HG03469 (cell line): ENCODE measurements around the gene EIF4G3.
"Not testable (repeated sequence)": the region's sequence is repeated elsewhere in the genome, so short reads cannot be mapped to it uniquely, and the experiment has no call there.

ENCODE experiments used
- ATAC-seq: cut with Tn5 transposase; IDR thresholded peaks from one replicate; pipeline ENCODE4 v1.9.1; 2021; ENCODE audit warnings: mild to moderate bottlenecking, moderate library complexity, moderate number of reproducible peaks; ENCODE audit not compliant: unreplicated experiment

The EIF4G3 gene

DNA sequence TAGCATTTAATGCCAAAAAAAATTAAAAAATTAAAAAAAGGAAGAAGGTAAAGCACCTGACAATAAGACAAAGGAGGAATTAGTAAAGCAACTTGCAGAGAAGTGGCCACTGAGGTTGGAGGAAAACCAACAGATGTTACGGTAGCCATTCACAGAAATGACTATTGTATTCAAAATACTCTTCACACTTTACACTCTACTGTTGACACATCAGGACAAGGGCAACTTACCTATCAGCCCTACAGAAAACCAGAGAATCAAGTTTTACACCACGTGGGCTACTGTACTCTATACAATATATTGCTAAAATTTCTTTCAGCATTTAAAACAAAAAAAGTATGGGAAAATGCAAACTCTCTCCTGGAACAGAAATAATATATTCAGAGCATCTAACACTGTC lies 70.0 kb downstream of the EIF4G3 start:
- ATAC-seq: no peak

DNA sequence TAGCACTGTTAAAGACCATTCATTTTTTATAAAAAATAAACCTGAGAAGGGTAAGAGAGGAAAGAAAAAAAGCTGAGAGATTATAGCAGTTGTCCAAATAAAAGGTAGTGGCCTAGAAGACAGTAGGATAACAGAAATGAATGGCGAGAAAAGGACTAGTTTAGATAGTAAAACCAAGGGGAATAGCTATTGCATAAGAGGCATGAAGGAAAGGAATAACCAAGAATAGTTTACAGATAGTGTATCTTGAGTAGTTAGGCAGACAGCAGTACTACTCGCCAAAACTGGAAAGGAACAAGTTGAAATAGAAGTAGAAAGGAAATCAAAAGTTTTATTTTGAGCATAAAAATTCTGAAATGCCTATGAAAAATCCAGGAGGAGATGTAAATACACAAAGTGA lies 70.5 kb downstream of the EIF4G3 start:
- ATAC-seq: no peak

DNA sequence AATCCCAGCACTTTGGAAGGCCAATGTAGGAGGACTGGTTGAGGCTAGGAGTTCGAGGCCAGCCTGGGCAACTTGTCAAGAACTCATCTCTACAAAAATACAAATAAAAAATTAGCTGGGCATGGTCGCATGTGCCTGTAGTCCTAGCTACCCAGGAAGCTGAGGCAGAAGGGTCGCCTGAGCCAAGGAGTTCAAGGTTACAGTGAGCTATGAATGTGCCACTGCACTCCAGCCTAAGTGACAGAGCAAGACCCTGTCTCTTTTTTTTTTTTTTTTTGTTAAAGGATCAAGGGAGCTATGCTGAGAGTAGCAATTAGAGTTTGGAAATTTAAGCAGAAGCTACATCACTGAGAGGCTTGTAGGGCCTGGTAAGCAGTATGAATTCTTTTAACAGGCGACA lies 70.9 kb downstream of the EIF4G3 start:
- ATAC-seq: no peak

DNA sequence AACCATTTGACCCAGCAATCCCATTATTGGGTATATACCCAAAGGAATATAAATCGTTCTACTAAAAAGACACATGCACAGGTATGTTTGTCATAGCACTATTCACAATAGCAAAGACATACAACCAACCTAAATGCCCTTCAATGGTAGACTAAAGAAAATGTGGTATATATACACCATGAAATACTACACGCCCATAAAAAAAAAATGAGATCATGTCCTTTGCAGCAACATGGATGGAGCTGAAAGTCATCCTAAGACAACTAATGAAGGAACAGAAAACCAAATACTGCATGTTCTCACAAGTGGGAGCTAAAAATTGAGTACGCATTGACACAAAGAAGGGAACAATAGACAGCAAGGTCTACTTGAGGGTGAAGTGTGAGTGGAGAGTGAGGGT lies 72.0 kb downstream of the EIF4G3 start:
- no peak for ATAC-seq

DNA sequence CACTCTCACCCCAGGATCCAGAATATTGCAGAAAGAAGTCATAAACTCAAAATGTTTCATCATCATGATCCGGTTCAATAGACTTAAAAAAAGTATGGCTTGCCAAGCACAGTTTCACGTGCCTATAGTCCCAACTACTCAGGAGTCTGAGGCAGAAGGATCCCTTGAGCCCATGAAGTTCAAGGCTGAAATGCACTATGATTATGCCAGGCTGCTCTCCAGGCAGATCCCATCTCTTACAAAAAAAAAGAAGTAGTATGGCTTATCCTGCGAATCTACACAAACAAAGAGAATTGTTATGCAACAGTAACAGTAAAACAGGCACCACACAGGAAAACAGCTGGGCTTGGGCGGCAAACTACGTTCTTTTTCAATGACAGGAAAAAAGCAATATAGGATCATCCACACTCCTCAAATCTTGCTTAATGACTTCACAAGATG lies 76.2 kb downstream of the EIF4G3 start:
- ATAC-seq: no peak

DNA sequence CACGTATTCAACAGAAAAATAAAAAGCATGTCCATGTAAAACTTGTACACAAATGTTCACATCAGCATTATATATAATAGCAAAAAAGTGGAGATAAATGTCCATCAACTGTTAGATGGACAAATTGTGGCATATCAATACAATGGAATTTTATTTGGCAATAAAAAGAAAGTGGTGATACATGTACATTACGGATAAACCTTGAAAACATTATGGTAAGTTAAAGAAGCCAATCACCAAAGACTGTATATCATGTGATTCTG lies 76.9 kb downstream of the EIF4G3 start:
- no peak for ATAC-seq

DNA sequence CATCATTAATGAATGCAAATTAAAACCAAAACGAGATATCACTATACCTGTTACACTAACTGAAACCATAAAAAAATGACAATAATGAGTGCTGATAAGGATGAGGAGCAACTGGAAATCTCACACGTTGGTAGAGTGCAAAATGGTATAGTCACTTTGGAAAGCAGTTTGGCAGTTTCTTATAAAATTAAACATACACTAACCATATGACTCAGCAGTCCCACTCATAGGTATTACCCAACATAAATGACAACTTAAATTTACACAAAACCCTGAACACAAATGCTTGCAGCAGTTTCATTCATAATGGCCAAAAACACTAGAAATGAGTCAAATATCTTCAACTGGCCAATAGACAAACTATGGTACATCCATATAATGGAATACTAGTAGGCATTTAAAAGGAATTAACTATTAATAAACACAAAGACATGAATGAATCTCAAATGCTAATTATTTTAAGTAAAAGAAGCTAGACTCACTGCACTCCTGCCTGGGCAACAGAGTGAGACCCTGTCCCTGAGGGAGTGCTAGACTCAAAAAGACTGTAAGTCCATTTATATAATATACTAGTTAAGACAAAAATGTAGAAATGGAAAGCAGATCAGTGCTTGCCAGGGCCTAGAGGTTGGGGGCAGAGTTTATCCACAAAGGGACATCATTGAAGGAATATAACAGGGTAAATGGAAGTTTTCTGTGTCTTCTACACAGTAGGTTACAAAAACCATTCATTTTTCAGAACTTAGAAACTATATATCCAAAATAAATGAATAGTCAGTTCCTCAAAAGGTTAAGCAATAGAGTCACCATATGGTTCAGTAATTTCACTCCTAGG lies 77.4 kb downstream of the EIF4G3 start:
- no peak for ATAC-seq

DNA sequence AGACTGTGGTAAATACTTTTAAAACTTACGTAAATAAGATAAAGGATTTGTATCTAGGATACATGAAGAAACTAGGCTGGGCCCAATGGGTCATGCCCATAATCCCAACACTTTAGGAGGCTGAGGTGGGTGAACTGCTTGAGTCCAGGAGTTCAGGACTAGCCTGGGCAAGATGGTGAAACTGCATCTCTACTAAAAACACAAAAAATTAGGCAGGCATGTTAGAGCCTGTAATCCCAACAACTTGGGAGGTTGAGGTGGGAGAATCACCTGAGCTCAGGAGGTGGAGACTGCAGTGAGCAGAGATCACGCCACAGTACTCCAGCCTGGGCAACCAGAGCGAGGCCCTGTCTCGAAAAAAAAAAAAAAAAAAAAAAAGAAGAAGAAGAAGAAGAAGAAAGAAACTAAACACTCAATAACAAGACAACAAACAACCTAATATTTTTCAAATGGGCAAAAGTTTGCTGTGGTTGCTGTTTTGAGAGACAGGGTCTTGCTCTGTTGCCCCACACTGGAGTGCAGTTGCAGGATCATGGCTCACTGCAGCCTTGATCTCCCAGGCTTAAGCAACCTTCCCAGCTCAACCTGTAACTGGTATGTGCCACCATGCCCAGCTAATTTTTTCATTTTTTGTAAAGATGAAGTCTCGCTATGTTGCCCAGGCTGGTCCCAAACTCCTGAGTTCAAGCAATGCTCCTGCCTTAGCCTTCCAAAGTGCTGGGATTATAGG lies 78.3 kb downstream of the EIF4G3 start:
- no peak for ATAC-seq

GRCh38 chr1:21097729-21098128 lies 79.0 kb downstream of the EIF4G3 start:
- ATAC-seq: no peak

DNA sequence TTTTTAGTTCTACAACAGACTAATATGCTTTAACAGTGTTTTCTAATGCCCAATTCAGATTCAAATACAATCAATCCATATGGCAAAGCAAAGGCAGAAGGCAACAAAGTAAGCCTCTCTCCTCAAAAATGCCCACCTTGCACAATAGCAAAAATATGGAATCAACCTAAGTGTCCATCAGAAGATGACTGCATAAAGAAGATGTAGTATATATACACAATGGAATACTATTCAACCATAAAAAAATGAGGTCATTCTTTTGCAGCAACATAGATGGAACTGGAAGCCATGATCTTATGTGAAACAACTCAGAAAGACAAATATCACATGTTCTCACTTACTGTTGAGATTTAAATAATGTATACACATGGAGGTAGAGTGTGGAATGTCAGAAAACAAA lies 80.7 kb downstream of the EIF4G3 start:
- no peak for ATAC-seq

GRCh38 chr1:21094282-21094681 lies 82.4 kb downstream of the EIF4G3 start:
- ATAC-seq: not testable (repeated sequence)

- not testable (repeated sequence) for ATAC-seq
Observed at GRCh38 chr1:21093271-21093958, 83.3 kb downstream of the EIF4G3 start.

GRCh38 chr1:21092545-21092944 lies 84.2 kb downstream of the EIF4G3 start:
- not testable (repeated sequence) for ATAC-seq

DNA sequence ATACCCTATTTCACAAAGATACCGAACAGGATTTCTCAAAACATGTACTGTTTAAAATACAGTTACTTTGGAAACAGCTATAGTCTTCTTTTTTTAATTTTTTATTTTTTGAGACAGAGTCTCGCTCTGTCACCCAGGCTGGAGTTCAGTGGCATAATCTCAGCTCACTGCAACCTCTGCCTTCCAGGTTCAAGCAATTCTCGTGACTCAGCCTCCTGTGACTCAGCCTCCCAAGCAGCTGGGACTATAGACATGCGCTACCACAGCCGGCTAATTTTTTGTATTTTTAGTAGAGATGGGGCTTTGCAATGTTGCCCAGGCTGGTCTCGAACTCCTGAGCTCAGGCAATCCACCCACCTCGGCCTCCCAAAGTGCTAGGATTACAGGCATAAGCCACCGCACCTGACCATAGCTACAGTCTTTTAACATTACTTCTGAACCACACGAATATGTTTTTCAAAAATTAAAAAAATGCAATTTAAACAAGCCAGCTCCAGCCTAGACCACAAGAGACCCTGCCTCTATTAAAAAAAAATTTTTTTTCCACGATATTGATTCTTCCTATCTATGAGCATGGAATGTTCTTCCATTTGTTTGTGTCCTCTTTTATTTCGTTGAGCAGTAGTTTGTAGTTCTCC lies 85.5 kb downstream of the EIF4G3 start:
- not testable (repeated sequence) for ATAC-seq

DNA sequence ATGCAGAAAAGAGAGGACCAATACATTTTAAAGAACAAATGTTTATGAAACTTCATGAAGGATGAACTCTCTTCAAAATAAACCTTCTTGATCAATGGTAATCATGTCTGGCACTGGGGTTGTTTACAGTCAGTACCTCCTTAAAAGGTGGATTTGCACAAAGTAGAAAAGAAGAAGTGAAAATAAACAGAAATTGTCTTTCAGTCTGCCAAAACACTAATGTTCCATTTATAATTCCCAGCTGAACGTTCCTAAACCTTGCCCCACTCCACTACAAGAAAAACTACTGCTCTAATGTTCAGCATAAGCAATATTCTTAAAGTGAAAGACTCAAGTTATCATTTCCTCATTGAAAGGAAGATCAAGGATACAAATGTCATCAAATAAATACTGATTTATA lies 86.2 kb downstream of the EIF4G3 start:
- ATAC-seq: no peak

GRCh38 chr1:21089731-21090130 lies 87.0 kb downstream of the EIF4G3 start:
- no peak for ATAC-seq

DNA sequence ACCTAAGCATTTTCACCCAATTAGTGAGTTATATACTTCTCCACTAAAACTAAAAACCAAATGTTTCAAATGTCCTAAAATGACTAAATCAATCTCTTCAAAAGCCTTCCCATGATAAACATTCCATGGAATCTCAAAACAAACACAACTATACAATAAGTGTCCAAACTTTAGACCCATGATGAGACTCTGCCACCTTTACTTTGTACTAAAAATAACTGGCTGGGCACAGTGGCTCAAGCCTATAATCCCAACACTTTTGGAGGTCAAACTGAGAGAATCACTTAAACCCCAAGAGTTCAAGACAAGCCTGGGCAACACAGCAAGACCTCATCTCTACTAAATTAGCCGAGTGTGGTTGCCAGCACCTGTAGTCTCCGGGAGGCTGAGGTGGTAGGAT lies 87.4 kb downstream of the EIF4G3 start:
- ATAC-seq: no peak

GRCh38 chr1:21084111-21084810 lies 92.4 kb downstream of the EIF4G3 start:
- no peak for ATAC-seq

- ATAC-seq: no peak
Observed at GRCh38 chr1:21082073-21082472, 94.6 kb downstream of the EIF4G3 start.

- no peak for ATAC-seq
Observed at GRCh38 chr1:21077085-21077484, 99.6 kb downstream of the EIF4G3 start.

GRCh38 chr1:21072721-21073120 lies 104.0 kb downstream of the EIF4G3 start:
- no peak for ATAC-seq
